Activated CD4-positive, alpha-beta T cell treated with anti-CD3 and anti-CD28 coated beads for 36 hours (primary cell): Measurements from ENCODE around the gene FMNL3. TPM values are rescaled to one million over a fixed set of nuclear protein-coding genes. Genes with fewer than 3 reads are reported as not detected.
"Not testable (repeated sequence)": the region's sequence is repeated elsewhere in the genome, so short reads cannot be mapped to it uniquely, and the experiment has no call there.

Experiments
- ATAC-seq: fragments of 200-7000 bp; cut with Tn5 transposase; one replicate; pipeline ENCODE4 v1.10.0; 2021; ENCODE audit warnings: mild to moderate bottlenecking, moderate library complexity
- CTCF ChIA-PET: fragments of 350-600 bp; sonication (Branson Sonifier 250); formaldehyde crosslinking; loops from one replicate; lab custom pipeline; 2021; ENCODE audit warnings: antibody characterized with exemption; lab: Charles Lee
- POLR2A ChIA-PET: fragments of 350-600 bp; sonication (Branson Sonifier 250); formaldehyde crosslinking; loops from one replicate; lab custom pipeline; 2021; ENCODE audit warnings: antibody characterized with exemption, inconsistent platforms; lab: Charles Lee
- DNase-seq: peaks from one replicate; pipeline ENCODE4 v3.0.0-alpha.2; 2020
- H3K27ac Mint-ChIP-seq: one replicate; pipeline ENCODE4 v1.8.0; 2021; ENCODE audit warnings: mixed read lengths
- H3K27me3 Mint-ChIP-seq: one replicate; pipeline ENCODE4 v1.8.0; 2021; ENCODE audit warnings: mixed read lengths
- H3K36me3 Mint-ChIP-seq: one replicate; pipeline ENCODE4 v1.8.0; 2021; ENCODE audit warnings: low read depth, mixed read lengths
- H3K4me1 Mint-ChIP-seq: one replicate; pipeline ENCODE4 v1.8.0; 2021; ENCODE audit warnings: mixed read lengths
- H3K4me3 Mint-ChIP-seq: one replicate; pipeline ENCODE4 v1.8.0; 2021; ENCODE audit warnings: mild to moderate bottlenecking, moderate library complexity, mixed read lengths
- H3K9me3 Mint-ChIP-seq: one replicate; pipeline ENCODE4 v1.8.0; 2021; ENCODE audit warnings: low read depth, mixed read lengths
- intact Hi-C, 2 experiments: fragments of 100-400 bp; cut with DNase I in 1 of 2; cut with micrococcal nuclease in 1 of 2; formaldehyde crosslinking; loops; one replicate each; pipeline versions ENCODE4 v1.14.2 to v1.15.1; 2022 to 2024; cut with DNase I, micrococcal nuclease
- total RNA-seq, 2 experiments: library from RNA; stranded (reverse); gene quantifications; one replicate each; pipeline ENCODE4 v1.2.3, GENCODE V29; 2021

The FMNL3 gene
- total RNA-seq, 2 experiments from 2014 or later: 23.2 to 24.3 TPM

DNA sequence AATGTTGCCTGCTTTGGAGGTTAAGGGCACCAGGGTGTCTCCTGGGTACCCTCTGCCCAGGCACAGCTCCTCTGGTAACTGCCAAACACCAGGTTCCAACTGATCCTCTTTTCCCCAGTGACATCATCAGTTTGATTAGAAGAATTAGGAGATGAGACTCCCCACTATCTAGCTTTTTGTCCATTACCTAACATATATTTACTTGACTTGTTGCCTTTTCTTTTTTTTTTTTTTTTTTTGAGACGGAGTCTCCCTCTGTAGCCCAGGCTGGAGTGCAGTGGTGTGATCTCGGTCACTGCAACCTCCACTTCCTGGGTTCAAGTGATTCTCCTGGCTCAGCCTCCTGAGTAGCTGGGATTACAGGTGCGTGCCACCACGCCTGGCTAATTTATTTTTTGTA is 101.7 kb downstream of the FMNL3 start, which contains the start of gene FAM186B:
FAM186B (minus strand) TSS at position 101 of the 400 bp plus-strand sequence. CDS start 162 bp downstream, outside the sequence.
- H3K27ac Mint-ChIP-seq, ATAC-seq, POLR2A ChIA-PET, H3K4me1 Mint-ChIP-seq, H3K27me3 Mint-ChIP-seq, H3K36me3 Mint-ChIP-seq, intact Hi-C loops, H3K4me3 Mint-ChIP-seq, H3K9me3 Mint-ChIP-seq, DNase-seq: not testable (repeated sequence)
- CTCF ChIA-PET: interaction anchor here (0.9 to 2.4 kb wide), 3 partner anchors 20 to 32 kb away, joined by 3 to 7 read pairs (median 3); no protein-coding TSS in a partner anchor

DNA sequence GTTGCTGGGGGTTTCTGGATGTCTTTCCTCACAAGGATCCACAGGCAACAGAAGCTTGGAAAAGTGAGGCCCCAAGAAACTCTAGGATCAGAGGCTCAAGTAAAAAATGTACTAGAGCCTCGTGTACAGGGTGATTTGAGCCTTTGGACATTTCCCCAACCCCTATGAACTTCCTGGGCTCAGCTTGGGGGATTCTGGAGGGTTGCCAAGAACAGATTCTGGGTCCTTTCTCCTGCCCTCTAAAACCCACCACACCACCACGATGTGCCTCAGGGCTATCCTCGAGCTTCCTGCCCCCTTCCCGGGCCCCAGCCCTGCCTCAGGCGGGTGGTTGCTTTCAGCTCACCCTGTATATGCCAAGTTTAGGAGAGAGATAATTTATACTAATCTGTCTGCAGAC is 102.3 kb downstream of the FMNL3 start:
- no peak overlapping the region for H3K4me3 Mint-ChIP-seq
- ChIA-PET POLR2A (no interaction called here), CTCF (interaction anchor here (0.7 to 2.4 kb wide), 3 partner anchors 21 to 94 kb away, joined by 3 to 7 read pairs (median 3); no protein-coding TSS in a partner anchor)
- no peak for DNase-seq
- no peak overlapping the region for H3K27ac Mint-ChIP-seq
- no peaks in the 10 kb centered on the region for H3K36me3 Mint-ChIP-seq
- no peaks in the 10 kb centered on the region for H3K27me3 Mint-ChIP-seq
- no peaks in the 10 kb centered on the region for H3K4me1 Mint-ChIP-seq
- intact Hi-C loops: no loop called here
- ATAC-seq: no peak
- H3K9me3 Mint-ChIP-seq: peaks cover 1% of the 10 kb centered on the region

GRCh38 chr12:49603721-49604120 is 103.5 kb downstream of the FMNL3 start:
- Mint-ChIP-seq H3K4me3 (no peak overlapping the region), H3K36me3 (no peaks in the 10 kb centered on the region), H3K27ac (no peak overlapping the region), H3K27me3 (no peaks in the 10 kb centered on the region), H3K4me1 (no peaks in the 10 kb centered on the region), H3K9me3 (no peaks in the 10 kb centered on the region)
- DNase-seq: no peak
- no peak for ATAC-seq
- CTCF ChIA-PET: interaction anchor here (2.4 kb wide), 1 partner anchor 23 kb away, joined by 7 read pairs; no protein-coding TSS in a partner anchor
- POLR2A ChIA-PET: no interaction called here
- intact Hi-C loops: no loop called here

DNA sequence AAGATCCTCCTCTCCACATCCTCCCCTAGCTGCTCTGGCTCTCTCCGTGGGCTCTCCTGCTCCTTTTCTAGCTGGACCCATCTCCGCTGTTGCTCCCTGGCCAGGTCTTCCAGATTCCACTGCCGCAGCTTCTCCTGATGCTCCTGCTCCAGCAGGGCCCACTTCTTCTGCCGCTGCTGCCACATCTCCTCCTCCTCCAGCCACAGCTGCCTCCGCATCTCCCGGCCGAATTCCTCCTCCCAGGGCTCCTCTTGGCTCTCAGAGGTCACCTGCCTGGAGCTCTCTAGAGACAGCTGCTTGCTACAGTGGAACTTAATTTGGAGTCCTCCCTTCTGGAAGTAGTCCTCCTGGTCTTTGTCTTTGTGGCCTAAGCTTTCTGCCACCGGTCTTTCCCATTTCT is 107.2 kb downstream of the FMNL3 start:
- POLR2A ChIA-PET: no interaction called here
- H3K4me1 Mint-ChIP-seq: no peaks in the 10 kb centered on the region
- H3K27me3 Mint-ChIP-seq: no peaks in the 10 kb centered on the region
- H3K9me3 Mint-ChIP-seq: no peaks in the 10 kb centered on the region
- DNase-seq (no peak), ATAC-seq (no peak)
- intact Hi-C loops: no loop called here
- H3K4me3 Mint-ChIP-seq: no peak overlapping the region
- CTCF ChIA-PET: interaction anchor here (0.6 to 1.2 kb wide), 4 partner anchors 12 to 386 kb away, joined by 3 to 4 read pairs (median 4); no protein-coding TSS in a partner anchor
- no peaks in the 10 kb centered on the region for H3K36me3 Mint-ChIP-seq
- H3K27ac Mint-ChIP-seq: no peak overlapping the region

GRCh38 chr12:49598527-49598926 is 108.7 kb downstream of the FMNL3 start:
- Mint-ChIP-seq H3K4me3 (no peak overlapping the region), H3K36me3 (no peaks in the 10 kb centered on the region)
- CTCF ChIA-PET: interaction anchor here (0.6 kb wide), 1 partner anchor 48 kb away, joined by 3 read pairs; no protein-coding TSS in a partner anchor

GRCh38 chr12:49588721-49589516 is 118.3 kb downstream of the FMNL3 start:
- ATAC-seq (no peak), DNase-seq (no peak)
- H3K36me3 Mint-ChIP-seq: peaks cover 22% of the 10 kb centered on the region
- no peak overlapping the region for H3K4me3 Mint-ChIP-seq
- H3K4me1 Mint-ChIP-seq: no peaks in the 10 kb centered on the region
- H3K27ac Mint-ChIP-seq: no peak overlapping the region
- ChIA-PET POLR2A (interaction anchor here (0.6 kb wide), 1 partner anchor 185 kb away, joined by 3 read pairs; no protein-coding TSS in a partner anchor), CTCF (interaction anchor here (0.7 to 1.1 kb wide), 2 partner anchors 27 to 458 kb away, joined by 3 read pairs; partner anchors contain the start of gene TUBA1B)
- intact Hi-C loops: no loop called here
- H3K27me3 Mint-ChIP-seq: no peaks in the 10 kb centered on the region
- H3K9me3 Mint-ChIP-seq: no peaks in the 10 kb centered on the region

More at GRCh38 chr12:49598527-49598926, 108.7 kb downstream of the FMNL3 start:
- intact Hi-C loops: no loop called here
- DNase-seq: no peak
- H3K27me3 Mint-ChIP-seq: no peaks in the 10 kb centered on the region
- ATAC-seq: no peak
- H3K4me1 Mint-ChIP-seq: no peaks in the 10 kb centered on the region
- H3K9me3 Mint-ChIP-seq: no peaks in the 10 kb centered on the region
- no peak overlapping the region for H3K27ac Mint-ChIP-seq
- POLR2A ChIA-PET: no interaction called here

DNA sequence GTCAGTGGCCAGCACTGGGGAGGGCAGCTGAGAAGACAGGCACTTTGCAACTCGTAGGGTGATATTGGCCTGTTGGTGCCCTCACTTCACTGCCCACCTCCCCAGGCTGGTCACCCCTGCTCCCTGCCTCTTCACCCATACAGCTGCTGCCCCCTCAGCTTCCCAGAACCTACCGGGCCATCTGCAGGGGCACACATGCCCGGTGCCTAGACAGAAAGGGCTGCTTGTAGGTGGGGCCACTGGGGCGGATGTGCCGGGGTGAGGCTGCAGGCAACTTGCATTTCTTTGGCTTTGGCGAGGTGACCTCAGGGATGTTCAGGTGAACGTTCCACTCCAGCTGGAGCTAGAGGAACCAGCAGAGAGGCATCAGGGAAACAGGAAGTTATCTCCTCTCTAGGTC is 118.9 kb downstream of the FMNL3 start:
- intact Hi-C loops: no loop called here
- Mint-ChIP-seq H3K4me3 (no peak overlapping the region), H3K9me3 (no peaks in the 10 kb centered on the region), H3K36me3 (peaks cover 22% of the 10 kb centered on the region), H3K27ac (no peak overlapping the region), H3K4me1 (no peaks in the 10 kb centered on the region), H3K27me3 (no peaks in the 10 kb centered on the region)
- ATAC-seq (no peak), DNase-seq (no peak)
- ChIA-PET POLR2A (no interaction called here), CTCF (interaction anchor here (1.1 kb wide), 1 partner anchor 27 kb away, joined by 3 read pairs; no protein-coding TSS in a partner anchor)

GRCh38 chr12:49587174-49587908 is 119.9 kb downstream of the FMNL3 start:
- Mint-ChIP-seq H3K27ac (no peak overlapping the region), H3K27me3 (no peaks in the 10 kb centered on the region), H3K4me3 (no peak overlapping the region), H3K4me1 (peaks cover 3% of the 10 kb centered on the region), H3K36me3 (peaks cover 26% of the 10 kb centered on the region), H3K9me3 (no peaks in the 10 kb centered on the region)
- DNase-seq (no peak), ATAC-seq (no peak)
- intact Hi-C loops: no loop called here
- ChIA-PET CTCF (no interaction called here), POLR2A (no interaction called here)

Other genes starting within 250 kb of the FMNL3 start
- gene KCNH3, start 168.4 kb downstream of the FMNL3 start, total RNA-seq: 1 to 10 TPM; 2.4 to 3.3 TPM
- 10 to 100 TPM; 48.2 to 58.2 TPM for gene MCRS1, start 139.3 kb downstream of the FMNL3 start, total RNA-seq
- under 1 TPM; 0.05 to 0.07 TPM for gene FAM186B, start 101.8 kb downstream of the FMNL3 start, total RNA-seq
- gene PRPF40B, start 83.8 kb downstream of the FMNL3 start, total RNA-seq: 1 to 10 TPM; 6.9 to 8.1 TPM
- 100 to 1,000 TPM; 378 to 450 TPM for gene TMBIM6, start 34.2 kb upstream of the FMNL3 start, total RNA-seq
- gene NCKAP5L, start 121.0 kb upstream of the FMNL3 start, total RNA-seq: 1 to 10 TPM; 4.3 to 4.5 TPM
- 1 to 10 TPM; 5.5 to 5.6 TPM for gene BCDIN3D, start 135.7 kb upstream of the FMNL3 start, total RNA-seq
- gene FAIM2, start 196.5 kb upstream of the FMNL3 start, total RNA-seq: under 1 TPM; 0.53 to 0.91 TPM
- gene AQP2, start 243.3 kb upstream of the FMNL3 start, total RNA-seq: not detected